ENCODE measurements around the gene FN1. TPM values are rescaled to one million over a fixed set of nuclear protein-coding genes. Genes with fewer than 3 reads are reported as not detected.

FN1 gene
- total and polyA plus RNA-seq, 12 donors = 44.6 to 322 (median 110) TPM

DNA sequence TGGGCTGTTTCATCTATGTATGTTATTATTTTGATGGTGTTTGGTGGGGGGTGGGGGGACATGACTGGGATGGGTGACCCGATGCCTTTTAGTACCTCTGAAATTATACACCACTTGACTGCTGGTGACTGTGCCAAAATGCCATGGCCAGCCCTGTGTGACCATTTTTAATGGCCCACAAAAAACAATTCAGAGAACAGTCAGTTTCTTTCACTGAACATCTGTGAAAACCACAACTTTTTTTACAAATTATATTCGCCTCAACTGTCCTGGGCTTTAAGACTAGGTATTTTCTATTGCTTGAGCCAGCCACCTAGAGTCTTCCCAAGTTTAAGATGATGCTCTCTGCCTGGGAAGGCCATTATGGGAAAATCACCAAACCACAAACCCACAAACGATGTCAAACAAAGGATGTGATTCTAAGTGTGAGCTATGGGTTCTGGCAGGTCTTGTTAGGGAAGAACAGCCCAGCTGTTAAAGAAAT is 33.9 kb downstream of the FN1 start:
- H3K9me3 ChIP-seq (replicated peaks in 1 of 3) = no peaks in the 10 kb centered on the region
- no peaks in the 10 kb centered on the region for H3K27me3 ChIP-seq
- intact Hi-C loops (cut with DNase I) = no loop called here
- peaks cover 0 to 6% of the 10 kb centered on the region in 2 donors for H3K36me3 ChIP-seq (replicated peaks in 1 of 2)
- H3K4me3 ChIP-seq = no peak overlapping the region
- WGBS, 4 donors = 71 to 77% (median 76%) methylated on average over 3 of the region's 3 CpGs
- H3K27ac ChIP-seq = no peak overlapping the region
- TF ChIP-seq, protein P1, sequence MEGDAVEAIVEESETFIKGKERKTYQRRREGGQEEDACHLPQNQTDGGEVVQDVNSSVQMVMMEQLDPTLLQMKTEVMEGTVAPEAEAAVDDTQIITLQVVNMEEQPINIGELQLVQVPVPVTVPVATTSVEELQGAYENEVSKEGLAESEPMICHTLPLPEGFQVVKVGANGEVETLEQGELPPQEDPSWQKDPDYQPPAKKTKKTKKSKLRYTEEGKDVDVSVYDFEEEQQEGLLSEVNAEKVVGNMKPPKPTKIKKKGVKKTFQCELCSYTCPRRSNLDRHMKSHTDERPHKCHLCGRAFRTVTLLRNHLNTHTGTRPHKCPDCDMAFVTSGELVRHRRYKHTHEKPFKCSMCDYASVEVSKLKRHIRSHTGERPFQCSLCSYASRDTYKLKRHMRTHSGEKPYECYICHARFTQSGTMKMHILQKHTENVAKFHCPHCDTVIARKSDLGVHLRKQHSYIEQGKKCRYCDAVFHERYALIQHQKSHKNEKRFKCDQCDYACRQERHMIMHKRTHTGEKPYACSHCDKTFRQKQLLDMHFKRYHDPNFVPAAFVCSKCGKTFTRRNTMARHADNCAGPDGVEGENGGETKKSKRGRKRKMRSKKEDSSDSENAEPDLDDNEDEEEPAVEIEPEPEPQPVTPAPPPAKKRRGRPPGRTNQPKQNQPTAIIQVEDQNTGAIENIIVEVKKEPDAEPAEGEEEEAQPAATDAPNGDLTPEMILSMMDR (IDR thresholded peaks at IDR 0.05) = no peak
- TF ChIP-seq POLR2A (IDR thresholded peaks at IDR 0.05) = no peak
- H3K4me1 ChIP-seq (replicated peaks in 1 of 2) = no peaks in the 10 kb centered on the region
- no peak for DNase-seq

DNA sequence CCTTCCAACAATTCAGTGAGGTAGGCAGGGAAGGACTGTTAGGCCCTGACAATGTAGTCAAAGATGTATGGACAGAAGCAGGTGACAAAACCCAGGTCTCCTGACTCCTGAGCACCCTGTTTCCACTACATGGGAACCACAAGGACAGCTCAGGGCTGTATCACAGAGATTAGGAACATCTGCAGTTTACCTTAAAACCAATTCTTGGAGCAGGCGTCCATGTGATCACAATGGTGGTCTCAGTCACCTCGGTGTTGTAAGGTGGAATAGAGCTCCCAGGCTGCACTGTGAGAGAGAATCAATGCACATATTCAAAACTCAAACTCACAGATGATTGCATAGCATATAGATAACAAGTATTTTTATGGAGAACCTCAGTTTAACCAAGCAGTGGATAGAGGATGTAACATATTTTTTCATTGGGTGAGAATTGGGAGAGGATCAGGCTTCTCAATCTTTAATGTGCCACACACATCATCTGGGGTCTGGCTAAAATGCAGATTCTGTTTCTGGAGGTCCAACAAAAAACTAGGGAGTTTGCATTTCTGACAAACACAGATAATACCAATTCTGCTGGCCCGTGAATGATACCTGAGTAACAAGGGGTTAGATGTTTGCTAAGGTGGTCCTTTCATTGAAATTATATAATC is 36.7 kb downstream of the FN1 start:
- intact Hi-C loops (cut with DNase I) = no loop called here
- Histone ChIP-seq H3K27ac (no peak overlapping the region), H3K27me3 (no peaks in the 10 kb centered on the region), H3K9me3 (replicated peaks in 1 of 3) (no peaks in the 10 kb centered on the region), H3K4me3 (no peak overlapping the region), H3K36me3 (replicated peaks in 1 of 2) (no peaks in the 10 kb centered on the region), H3K4me1 (replicated peaks in 1 of 2) (no peaks in the 10 kb centered on the region)
- DNase-seq = no peak
- TF ChIP-seq, protein P1 (IDR thresholded peaks at IDR 0.05) = no peak
- no peak for TF ChIP-seq POLR2A (IDR thresholded peaks at IDR 0.05)
- 75 to 88% (median 80%) methylated on average over 3 of the region's 3 CpGs for WGBS, 4 donors

DNA sequence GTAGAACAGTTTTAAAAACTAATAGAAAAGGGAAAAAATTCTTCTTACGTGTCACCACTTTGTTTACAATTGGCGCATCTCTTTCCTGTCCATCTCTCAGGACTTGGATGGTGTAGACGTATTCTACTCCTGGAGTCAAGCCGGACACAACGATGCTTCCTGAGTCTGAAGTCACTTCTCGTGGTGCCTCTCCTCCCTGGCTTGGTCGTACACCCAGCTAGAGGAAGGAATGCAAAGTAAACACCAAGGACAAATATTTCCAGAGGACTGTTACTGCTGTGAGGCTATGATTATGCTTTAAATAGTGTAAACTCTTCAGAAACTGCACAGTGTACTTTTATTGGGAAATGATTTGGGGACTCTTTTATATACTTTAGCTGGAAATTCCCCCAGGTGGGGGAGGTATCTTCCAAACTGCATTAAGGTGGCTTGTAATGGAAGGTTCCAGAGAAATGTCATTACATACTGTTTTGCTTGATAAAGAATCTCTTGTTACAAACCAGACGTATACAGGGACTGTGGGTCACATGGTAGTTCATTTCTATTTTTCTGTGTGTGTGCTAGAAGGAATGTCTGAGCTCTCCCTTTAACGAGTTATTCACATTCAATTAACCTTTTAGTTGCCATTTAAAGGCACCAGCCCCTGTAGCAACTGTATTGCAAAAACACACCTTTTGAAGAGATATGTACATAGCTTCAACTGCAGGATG is 38.1 kb downstream of the FN1 start:
- 53 to 68% (median 61%) methylated on average over 9 of the region's 9 CpGs for whole genome bisulfite sequencing, 4 donors
- no peak for DNase-seq
- Histone ChIP-seq H3K27ac (no peak overlapping the region), H3K4me3 (no peak overlapping the region), H3K4me1 (replicated peaks in 1 of 2) (no peaks in the 10 kb centered on the region), H3K27me3 (no peaks in the 10 kb centered on the region), H3K36me3 (replicated peaks in 1 of 2) (no peaks in the 10 kb centered on the region), H3K9me3 (replicated peaks in 1 of 3) (no peaks in the 10 kb centered on the region)
- intact Hi-C loops (cut with DNase I) = no loop called here
- TF ChIP-seq POLR2A (IDR thresholded peaks at IDR 0.05) = no peak
- TF ChIP-seq, protein P1 (IDR thresholded peaks at IDR 0.05) = no peak

DNA sequence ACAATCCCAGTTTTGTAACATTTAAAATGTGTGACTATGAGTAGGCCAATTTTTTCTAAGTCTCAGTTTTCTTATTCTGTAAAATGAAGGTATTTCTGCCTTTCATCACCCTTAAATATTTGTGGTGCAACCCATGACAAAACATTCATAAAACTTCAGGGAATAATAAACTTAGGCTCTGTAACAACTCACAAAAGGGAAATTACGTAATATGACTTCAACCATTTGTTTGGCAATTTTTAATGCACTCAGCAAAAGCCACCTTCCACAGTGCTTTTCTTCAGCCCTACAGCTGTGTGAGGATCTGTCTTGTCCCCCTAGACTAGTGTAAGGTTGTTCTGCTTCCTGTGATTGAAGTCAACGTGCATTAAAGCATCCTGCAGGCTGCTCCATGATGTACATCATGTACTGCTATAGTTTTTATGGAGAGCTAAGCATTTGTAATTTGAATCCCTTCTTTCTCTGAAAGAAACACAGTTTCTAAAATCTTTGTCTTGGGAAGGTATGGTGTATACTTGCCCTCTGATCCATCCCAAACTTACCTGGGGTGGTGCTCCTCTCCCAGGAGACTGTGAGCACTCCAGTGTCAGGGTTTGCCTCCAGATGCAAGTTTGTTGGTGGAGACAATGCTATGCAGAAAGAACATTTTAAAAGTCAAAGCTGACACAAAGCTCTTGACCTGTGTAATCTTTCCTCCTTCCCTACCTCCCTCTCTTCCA is 39.1 kb downstream of the FN1 start:
- intact Hi-C loops (cut with DNase I) = no loop called here
- no peaks in the 10 kb centered on the region for H3K36me3 ChIP-seq (replicated peaks in 1 of 2)

More for the DNA sequence above, 39.1 kb downstream of the FN1 start:
- WGBS, 4 donors = 59 to 69% (median 66%) methylated on average over 2 of the region's 2 CpGs
- no peak for TF ChIP-seq POLR2A (IDR thresholded peaks at IDR 0.05)
- TF ChIP-seq, protein P1 (IDR thresholded peaks at IDR 0.05) = no peak
- Histone ChIP-seq H3K27me3 (no peaks in the 10 kb centered on the region), H3K27ac (no peak overlapping the region), H3K4me3 (no peak overlapping the region), H3K9me3 (replicated peaks in 1 of 3) (no peaks in the 10 kb centered on the region), H3K4me1 (replicated peaks in 1 of 2) (no peaks in the 10 kb centered on the region)
- DNase-seq = no peak
